GM12878 (cell line): Measurements from ENCODE around the gene SLC22A12. TPM values are rescaled to one million over a fixed set of nuclear protein-coding genes. Genes with fewer than 3 reads are reported as not detected.

Source experiments
- ATAC-seq: fragments of 200-7000 bp; cut with Tn5 transposase; 3 replicates; pipeline ENCODE4 v1.9.1; 2020; ENCODE audit warnings: mild to moderate bottlenecking, moderate library complexity
- BruUV-seq: library from RNA; stranded (reverse); fragments of 400-500 nt; replicated peaks from 2 replicates; lab custom pipeline; 2021; lab: Mats Ljungman, UMichigan
- CTCF ChIA-PET: fragments of 300-600 bp; sonication (Branson Sonifier 250); formaldehyde crosslinking; extraction: SDS; loops from one replicate; lab custom pipeline; 2021; ENCODE audit warnings: inconsistent platforms; lab: Yijun Ruan, JAX
- POLR2A ChIA-PET: fragments of 350-600 bp; formaldehyde crosslinking; extraction: SDS; loops from one replicate; lab custom pipeline; 2021; ENCODE audit warnings: inconsistent platforms; lab: Charles Lee
- RAD21 ChIA-PET: fragments of 300-600 bp; sonication (Branson Sonifier 250); formaldehyde crosslinking; loops from one replicate; lab custom pipeline; 2023; ENCODE audit warnings: antibody characterized with exemption; ENCODE audit not compliant: unreplicated experiment; lab: Charles Lee
- SMC1A ChIA-PET: fragments of 300-600 bp; sonication (Branson Sonifier 250); formaldehyde crosslinking; loops from one replicate; lab custom pipeline; 2023; ENCODE audit not compliant: unreplicated experiment, uncharacterized antibody; lab: Charles Lee
- DNase-seq: peaks from one replicate; pipeline ENCODE4 v3.0.0-alpha.2; 2011; ENCODE audit warnings: low read depth, low spot score
- FAIRE-seq: peaks from 3 replicates; lab custom pipeline; 2011; peaks lifted over from hg19 to GRCh38; lab: Jason Lieb, UNC
- H2AFZ ChIP-seq: 2 replicates; pipeline ENCODE4 v1.6.0; 2011; ENCODE audit warnings: low read depth, low read length, control low read depth; ENCODE audit not compliant: control insufficient read depth
- H3K27ac ChIP-seq: 2 replicates; pipeline ENCODE4 v1.5.1; 2011; ENCODE audit warnings: control low read depth; ENCODE audit not compliant: control insufficient read depth, insufficient read depth
- H3K27me3 ChIP-seq, 2 experiments: replicated peaks in 1 of 2; 2 replicates each; pipeline versions ENCODE4 v1.6.0 to v1.6.1; 2011; ENCODE audit warnings: low read length in 1 of 2; ENCODE audit not compliant: control insufficient read depth in 2 of 2, insufficient read depth in 2 of 2
- H3K36me3 ChIP-seq, 2 experiments: 2 replicates each; pipeline ENCODE4 v1.5.1; 2011; ENCODE audit warnings: low read length in 1 of 2; ENCODE audit not compliant: control insufficient read depth in 2 of 2, insufficient read depth in 2 of 2
- H3K4me1 ChIP-seq: 2 replicates; pipeline ENCODE4 v1.6.1; 2011; ENCODE audit warnings: mild to moderate bottlenecking, low read length, moderate library complexity, mixed read lengths; ENCODE audit not compliant: control insufficient read depth, insufficient read depth
- H3K4me2 ChIP-seq: 2 replicates; pipeline ENCODE4 v1.6.0; 2011; ENCODE audit warnings: control low read depth; ENCODE audit not compliant: control insufficient read depth, insufficient read depth
- H3K4me3 ChIP-seq: fragments of 200-600 bp; sonication (generic); 2 replicates; pipeline ENCODE4 v1.5.1; 2016
- H3K79me2 ChIP-seq: 2 replicates; pipeline ENCODE4 v1.6.0; 2011; ENCODE audit warnings: low read length; ENCODE audit not compliant: control insufficient read depth, insufficient read depth
- H3K9ac ChIP-seq: 2 replicates; pipeline ENCODE4 v1.8.0; 2011; ENCODE audit warnings: low read length, control low read depth, mixed read lengths; ENCODE audit not compliant: control insufficient read depth, insufficient read depth
- H3K9me3 ChIP-seq: replicated peaks from 3 replicates; pipeline ENCODE4 v1.5.1; 2011; ENCODE audit warnings: mild to moderate bottlenecking, low read length; ENCODE audit not compliant: control insufficient read depth, insufficient read depth
- H4K20me1 ChIP-seq: 2 replicates; pipeline ENCODE4 v1.6.0; 2011; ENCODE audit not compliant: control insufficient read depth, insufficient read depth
- CBX3 ChIP-seq: fragments of 200-600 bp; sonication (generic); IDR thresholded peaks from 2 replicates; pipeline ENCODE4 v1.6.1; 2016; ENCODE audit warnings: low read depth, borderline replicate concordance
- CREB1 ChIP-seq: IDR thresholded peaks from 2 replicates; pipeline ENCODE4 v1.6.1; 2012; ENCODE audit warnings: low read depth, mild to moderate bottlenecking, inconsistent platforms
- GABPA ChIP-seq: IDR thresholded peaks from 2 replicates; pipeline ENCODE4 v1.6.1; 2014; ENCODE audit warnings: antibody characterized with exemption, low read depth, mild to moderate bottlenecking, inconsistent platforms
- KLF5 ChIP-seq: fragments of 450-650 bp; IDR thresholded peaks from 2 replicates; pipeline ENCODE4 v1.6.1; 2014; ENCODE audit warnings: mild to moderate bottlenecking; ENCODE audit not compliant: partially characterized antibody
- LARP7 ChIP-seq: fragments of 450-650 bp; IDR thresholded peaks from 2 replicates; pipeline ENCODE4 v1.6.1; 2017; ENCODE audit warnings: mild to moderate bottlenecking
- NR2C1 ChIP-seq: fragments of 450-650 bp; IDR thresholded peaks from 2 replicates; pipeline ENCODE4 v1.6.1; 2017; ENCODE audit warnings: antibody characterized with exemption, mild to moderate bottlenecking, moderate library complexity
- RFX5 ChIP-seq: IDR thresholded peaks from 2 replicates; pipeline ENCODE4 v1.6.1; 2011; ENCODE audit warnings: low read depth, low read length, improper control_type of control experiment
- WGBS: methylation state at CpG from one replicate; pipeline ENCODE4 v1.1.6; 2016; ENCODE audit warnings: low lambda C conversion rate; ENCODE audit not compliant: insufficient replicate concordance, insufficient coverage; ENCODE audit errors: missing lambda C conversion rate; 5-methylcytosine and 5-hydroxymethylcytosine counted together
- in situ Hi-C: fragments of 300-500 bp; cut with MboI; formaldehyde crosslinking; loops from 9 replicates; pipeline ENCODE4 v1.14.3; 2018; ENCODE audit warnings: mixed read lengths
- intact Hi-C: fragments of 100-400 bp; cut with micrococcal nuclease; formaldehyde crosslinking; loops from one replicate; pipeline ENCODE4 v1.14.2; 2022; ENCODE audit not compliant: unreplicated experiment
- polyA plus RNA-seq, 11 experiments: library from polyadenylated mRNA; depleted of rRNA in 4 of 11; unstranded in 6 of 11; stranded (reverse) in 5 of 11; fragments of >200 nt; fragmentation: Nextera tagmentation in 4 of 11; fragmentation: Illumina TruSeq in 1 of 11; extraction: Ambion mirVana in 4 of 11; extraction: Trizol in 1 of 11; gene quantifications; 1 replicate in 1 of 11; 2 replicates in 10 of 11; pipeline versions ENCODE4 v1.2.1 to v1.2.3, GENCODE V29; 2011 to 2016; ENCODE audit warnings: inconsistent platforms in 2 of 11, missing spikeins in 2 of 11, low read depth in 1 of 11
- total RNA-seq, 4 experiments: library from RNA; depleted of rRNA in 3 of 4; stranded (reverse); fragments of >200 nt in 3 of 4; fragmentation: Illumina TruSeq in 1 of 4; extraction: Trizol in 1 of 4; gene quantifications; 2 replicates each; pipeline versions ENCODE4 v1.2.1 to v1.2.3, GENCODE V29; 2013 to 2021
- TF ChIP-seq, protein P1 (sequence below): fragments of 450-650 bp; IDR thresholded peaks from 2 replicates; pipeline ENCODE4 v1.6.1; 2017; ENCODE audit warnings: mild to moderate bottlenecking, low read depth, inconsistent platforms; ENCODE audit not compliant: poor library complexity, severe bottlenecking
- TF ChIP-seq, protein P2 (sequence below): fragments of 450-650 bp; IDR thresholded peaks from 2 replicates; pipeline ENCODE4 v1.6.1; 2017; ENCODE audit warnings: low read depth, mild to moderate bottlenecking, moderate library complexity
- TF ChIP-seq, protein P3 (sequence below): IDR thresholded peaks from 2 replicates; pipeline ENCODE4 v1.6.1; 2012; ENCODE audit warnings: mild to moderate bottlenecking, low read depth, low read length
- TF ChIP-seq, protein P4 (sequence below): fragments of 450-650 bp; conservative IDR thresholded peaks from 2 replicates; pipeline ENCODE4 v1.6.1; 2017; ENCODE audit warnings: mild to moderate bottlenecking, moderate library complexity

The SLC22A12 gene
- total and polyA plus RNA-seq, 10 of the 15 experiments (the other 5 are each of a cell fraction or from before 2014, with no cell fraction given) = not detected

DNA sequence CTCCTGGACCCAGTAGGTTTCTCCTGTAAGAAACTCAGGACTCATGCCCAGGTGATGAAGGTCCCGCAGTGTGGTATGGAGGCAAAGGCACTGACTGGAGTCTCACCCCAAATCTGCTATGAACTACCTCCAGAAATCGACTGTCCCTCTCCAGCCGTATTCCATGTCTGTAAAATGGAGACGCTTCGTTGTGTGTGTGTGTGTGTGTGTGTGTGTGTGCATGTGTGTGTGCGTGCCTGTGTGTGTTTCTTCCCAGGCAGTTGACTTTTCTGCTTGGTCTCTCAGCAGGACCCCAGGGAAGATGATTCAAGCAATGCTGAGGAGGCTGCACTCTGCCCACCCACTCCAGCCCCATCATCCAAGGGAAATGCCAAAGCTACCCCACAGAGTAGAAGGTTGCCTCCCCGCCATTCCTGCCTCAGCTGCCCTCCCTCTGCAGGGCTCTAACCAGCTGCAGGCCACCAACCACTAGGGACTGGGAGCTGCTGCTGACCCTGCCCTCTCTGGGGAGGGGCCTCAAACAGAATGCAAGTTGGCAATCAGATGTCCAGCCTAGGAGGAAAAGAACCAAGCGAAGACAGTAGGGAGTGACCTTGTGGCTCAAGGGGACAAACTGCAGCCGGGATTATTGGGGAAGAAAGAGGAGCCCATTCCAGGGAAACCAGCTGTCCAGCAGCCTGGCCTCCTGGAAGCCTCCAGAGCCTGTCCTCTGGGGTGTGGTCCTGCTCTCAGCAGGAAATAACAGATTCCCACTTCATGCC is 56.2 kb downstream of the SLC22A12 start:
- no peaks in the 10 kb centered on the region for H3K36me3 ChIP-seq
- H3K4me1 ChIP-seq = no peaks in the 10 kb centered on the region
- peaks cover 8 to 15% of the 10 kb centered on the region in 2 experiments; a peak in 3 of 4 replicates for H3K27me3 ChIP-seq
- no peaks in the 10 kb centered on the region for H4K20me1 ChIP-seq
- H3K27ac ChIP-seq = no peak overlapping the region
- FAIRE-seq (no peak), ATAC-seq (no peak), DNase-seq (no peak)
- TF ChIP-seq, protein P1, sequence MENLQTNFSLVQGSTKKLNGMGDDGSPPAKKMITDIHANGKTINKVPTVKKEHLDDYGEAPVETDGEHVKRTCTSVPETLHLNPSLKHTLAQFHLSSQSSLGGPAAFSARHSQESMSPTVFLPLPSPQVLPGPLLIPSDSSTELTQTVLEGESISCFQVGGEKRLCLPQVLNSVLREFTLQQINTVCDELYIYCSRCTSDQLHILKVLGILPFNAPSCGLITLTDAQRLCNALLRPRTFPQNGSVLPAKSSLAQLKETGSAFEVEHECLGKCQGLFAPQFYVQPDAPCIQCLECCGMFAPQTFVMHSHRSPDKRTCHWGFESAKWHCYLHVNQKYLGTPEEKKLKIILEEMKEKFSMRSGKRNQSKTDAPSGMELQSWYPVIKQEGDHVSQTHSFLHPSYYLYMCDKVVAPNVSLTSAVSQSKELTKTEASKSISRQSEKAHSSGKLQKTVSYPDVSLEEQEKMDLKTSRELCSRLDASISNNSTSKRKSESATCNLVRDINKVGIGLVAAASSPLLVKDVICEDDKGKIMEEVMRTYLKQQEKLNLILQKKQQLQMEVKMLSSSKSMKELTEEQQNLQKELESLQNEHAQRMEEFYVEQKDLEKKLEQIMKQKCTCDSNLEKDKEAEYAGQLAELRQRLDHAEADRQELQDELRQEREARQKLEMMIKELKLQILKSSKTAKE = no peak
- no peak for TF ChIP-seq CREB1
- TF ChIP-seq, protein P2, sequence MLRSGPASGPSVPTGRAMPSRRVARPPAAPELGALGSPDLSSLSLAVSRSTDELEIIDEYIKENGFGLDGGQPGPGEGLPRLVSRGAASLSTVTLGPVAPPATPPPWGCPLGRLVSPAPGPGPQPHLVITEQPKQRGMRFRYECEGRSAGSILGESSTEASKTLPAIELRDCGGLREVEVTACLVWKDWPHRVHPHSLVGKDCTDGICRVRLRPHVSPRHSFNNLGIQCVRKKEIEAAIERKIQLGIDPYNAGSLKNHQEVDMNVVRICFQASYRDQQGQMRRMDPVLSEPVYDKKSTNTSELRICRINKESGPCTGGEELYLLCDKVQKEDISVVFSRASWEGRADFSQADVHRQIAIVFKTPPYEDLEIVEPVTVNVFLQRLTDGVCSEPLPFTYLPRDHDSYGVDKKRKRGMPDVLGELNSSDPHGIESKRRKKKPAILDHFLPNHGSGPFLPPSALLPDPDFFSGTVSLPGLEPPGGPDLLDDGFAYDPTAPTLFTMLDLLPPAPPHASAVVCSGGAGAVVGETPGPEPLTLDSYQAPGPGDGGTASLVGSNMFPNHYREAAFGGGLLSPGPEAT = no peak
- TF ChIP-seq KLF5 = no peak
- TF ChIP-seq GABPA = no peak
- TF ChIP-seq CBX3 = no peak
- TF ChIP-seq, protein P3, sequence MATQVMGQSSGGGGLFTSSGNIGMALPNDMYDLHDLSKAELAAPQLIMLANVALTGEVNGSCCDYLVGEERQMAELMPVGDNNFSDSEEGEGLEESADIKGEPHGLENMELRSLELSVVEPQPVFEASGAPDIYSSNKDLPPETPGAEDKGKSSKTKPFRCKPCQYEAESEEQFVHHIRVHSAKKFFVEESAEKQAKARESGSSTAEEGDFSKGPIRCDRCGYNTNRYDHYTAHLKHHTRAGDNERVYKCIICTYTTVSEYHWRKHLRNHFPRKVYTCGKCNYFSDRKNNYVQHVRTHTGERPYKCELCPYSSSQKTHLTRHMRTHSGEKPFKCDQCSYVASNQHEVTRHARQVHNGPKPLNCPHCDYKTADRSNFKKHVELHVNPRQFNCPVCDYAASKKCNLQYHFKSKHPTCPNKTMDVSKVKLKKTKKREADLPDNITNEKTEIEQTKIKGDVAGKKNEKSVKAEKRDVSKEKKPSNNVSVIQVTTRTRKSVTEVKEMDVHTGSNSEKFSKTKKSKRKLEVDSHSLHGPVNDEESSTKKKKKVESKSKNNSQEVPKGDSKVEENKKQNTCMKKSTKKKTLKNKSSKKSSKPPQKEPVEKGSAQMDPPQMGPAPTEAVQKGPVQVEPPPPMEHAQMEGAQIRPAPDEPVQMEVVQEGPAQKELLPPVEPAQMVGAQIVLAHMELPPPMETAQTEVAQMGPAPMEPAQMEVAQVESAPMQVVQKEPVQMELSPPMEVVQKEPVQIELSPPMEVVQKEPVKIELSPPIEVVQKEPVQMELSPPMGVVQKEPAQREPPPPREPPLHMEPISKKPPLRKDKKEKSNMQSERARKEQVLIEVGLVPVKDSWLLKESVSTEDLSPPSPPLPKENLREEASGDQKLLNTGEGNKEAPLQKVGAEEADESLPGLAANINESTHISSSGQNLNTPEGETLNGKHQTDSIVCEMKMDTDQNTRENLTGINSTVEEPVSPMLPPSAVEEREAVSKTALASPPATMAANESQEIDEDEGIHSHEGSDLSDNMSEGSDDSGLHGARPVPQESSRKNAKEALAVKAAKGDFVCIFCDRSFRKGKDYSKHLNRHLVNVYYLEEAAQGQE = no peak
- TF ChIP-seq NR2C1 = no peak
- TF ChIP-seq RFX5 = no peak
- TF ChIP-seq LARP7 = no peak
- TF ChIP-seq, protein P4, sequence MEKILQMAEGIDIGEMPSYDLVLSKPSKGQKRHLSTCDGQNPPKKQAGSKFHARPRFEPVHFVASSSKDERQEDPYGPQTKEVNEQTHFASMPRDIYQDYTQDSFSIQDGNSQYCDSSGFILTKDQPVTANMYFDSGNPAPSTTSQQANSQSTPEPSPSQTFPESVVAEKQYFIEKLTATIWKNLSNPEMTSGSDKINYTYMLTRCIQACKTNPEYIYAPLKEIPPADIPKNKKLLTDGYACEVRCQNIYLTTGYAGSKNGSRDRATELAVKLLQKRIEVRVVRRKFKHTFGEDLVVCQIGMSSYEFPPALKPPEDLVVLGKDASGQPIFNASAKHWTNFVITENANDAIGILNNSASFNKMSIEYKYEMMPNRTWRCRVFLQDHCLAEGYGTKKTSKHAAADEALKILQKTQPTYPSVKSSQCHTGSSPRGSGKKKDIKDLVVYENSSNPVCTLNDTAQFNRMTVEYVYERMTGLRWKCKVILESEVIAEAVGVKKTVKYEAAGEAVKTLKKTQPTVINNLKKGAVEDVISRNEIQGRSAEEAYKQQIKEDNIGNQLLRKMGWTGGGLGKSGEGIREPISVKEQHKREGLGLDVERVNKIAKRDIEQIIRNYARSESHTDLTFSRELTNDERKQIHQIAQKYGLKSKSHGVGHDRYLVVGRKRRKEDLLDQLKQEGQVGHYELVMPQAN = no peak
- H3K79me2 ChIP-seq = no peaks in the 10 kb centered on the region
- no TSS peak for BruUV-seq
- ChIA-PET CTCF (interaction anchor here (0.6 to 8.7 kb wide), 9 partner anchors 13 to 287 kb away, joined by 3 to 79 read pairs (median 4); no protein-coding TSS in a partner anchor), RAD21 (interaction anchor here (0.6 to 1.2 kb wide), 2 partner anchors 28 to 41 kb away, joined by 3 read pairs; no protein-coding TSS in a partner anchor), POLR2A (no interaction called here), SMC1A (interaction anchor here (0.9 kb wide), 1 partner anchor 291 kb away, joined by 3 read pairs; no protein-coding TSS in a partner anchor)
- in situ Hi-C loops = no loop called here
- intact Hi-C loops = no loop called here
- no peak overlapping the region for H3K4me3 ChIP-seq
- H2AFZ ChIP-seq = no peak overlapping the region
- H3K9ac ChIP-seq = no peak overlapping the region
- H3K9me3 ChIP-seq = no peaks in the 10 kb centered on the region
- WGBS = 13% methylated on average over 9 of the region's 9 CpGs
- H3K4me2 ChIP-seq = no peak overlapping the region
